AML-193 (cell line): ENCODE measurements around the gene MIGA2.
"Not testable (repeated sequence)": the region's sequence is repeated elsewhere in the genome, so short reads cannot be mapped to it uniquely, and the experiment has no call there.

Source experiments
- DNase-seq, 2 experiments: peaks; one replicate each; lab custom pipeline; 2025; lab: John Stamatoyannopoulos, UW

The MIGA2 gene

GRCh38 chr9:129100383-129101169 lies 64.2 kb downstream of the MIGA2 start:
- no peak for DNase-seq

GRCh38 chr9:129101279-129101678 lies 64.9 kb downstream of the MIGA2 start:
- no peak for DNase-seq

GRCh38 chr9:129102095-129102525 lies 65.7 kb downstream of the MIGA2 start:
- DNase-seq, result no peak

GRCh38 chr9:129102791-129103594 lies 66.6 kb downstream of the MIGA2 start:
- DNase-seq, result peak; percentile 13 to 25

GRCh38 chr9:129103595-129103965 lies 67.2 kb downstream of the MIGA2 start:
- no peak for DNase-seq

- DNase-seq, result no peak
These were observed 67.6 kb downstream of the MIGA2 start for GRCh38 chr9:129104051-129104450.

GRCh38 chr9:129105857-129106694 lies 69.7 kb downstream of the MIGA2 start:
- DNase-seq, result no peak

GRCh38 chr9:129107651-129108050 lies 71.2 kb downstream of the MIGA2 start:
- DNase-seq, result no peak

GRCh38 chr9:129108083-129108804 lies 71.8 kb downstream of the MIGA2 start:
- DNase-seq, result no peak

GRCh38 chr9:129108805-129109536 lies 72.5 kb downstream of the MIGA2 start:
- no peak for DNase-seq

GRCh38 chr9:129109537-129109903 lies 73.1 kb downstream of the MIGA2 start:
- peak; percentile 70 to 71 for DNase-seq

GRCh38 chr9:129109952-129110739 lies 73.7 kb downstream of the MIGA2 start:
- peak in 1 of 2 experiments; percentile 36 for DNase-seq

- peak; percentile 82 to 84 for DNase-seq
These were observed 74.5 kb downstream of the MIGA2 start, which contains the start of the genes CRAT and PTPA for GRCh38 chr9:129110740-129111527. Gene CRAT, minus strand, starts transcription at chr9:129110793. Its CDS starts 284 bp downstream, at chr9:129110509. Gene PTPA, plus strand, starts transcription at chr9:129111415. Its CDS starts 186 bp downstream, at chr9:129111601.

- peak in 1 of 2 experiments; percentile 3 for DNase-seq
These were observed 75.2 kb downstream of the MIGA2 start for GRCh38 chr9:129111528-129112151.

GRCh38 chr9:129112526-129112925 lies 76.1 kb downstream of the MIGA2 start:
- not testable (repeated sequence) for DNase-seq

GRCh38 chr9:129113645-129114304 lies 77.3 kb downstream of the MIGA2 start:
- DNase-seq, result peak in 1 of 2 experiments; percentile 23

- DNase-seq, result no peak
These were observed 82.4 kb downstream of the MIGA2 start for GRCh38 chr9:129118799-129119198.

GRCh38 chr9:129121483-129121882 lies 85.1 kb downstream of the MIGA2 start:
- DNase-seq, result no peak
